GM19193 (cell line): ENCODE measurements around the gene KRCC1.

ENCODE experiments used
- POLR2A ChIP-seq: IDR thresholded peaks from 4 replicates; pipeline ENCODE4 v1.6.1; 2011; ENCODE audit not compliant: insufficient read depth, insufficient read length; ENCODE audit errors: extremely low read depth

Gene KRCC1

DNA sequence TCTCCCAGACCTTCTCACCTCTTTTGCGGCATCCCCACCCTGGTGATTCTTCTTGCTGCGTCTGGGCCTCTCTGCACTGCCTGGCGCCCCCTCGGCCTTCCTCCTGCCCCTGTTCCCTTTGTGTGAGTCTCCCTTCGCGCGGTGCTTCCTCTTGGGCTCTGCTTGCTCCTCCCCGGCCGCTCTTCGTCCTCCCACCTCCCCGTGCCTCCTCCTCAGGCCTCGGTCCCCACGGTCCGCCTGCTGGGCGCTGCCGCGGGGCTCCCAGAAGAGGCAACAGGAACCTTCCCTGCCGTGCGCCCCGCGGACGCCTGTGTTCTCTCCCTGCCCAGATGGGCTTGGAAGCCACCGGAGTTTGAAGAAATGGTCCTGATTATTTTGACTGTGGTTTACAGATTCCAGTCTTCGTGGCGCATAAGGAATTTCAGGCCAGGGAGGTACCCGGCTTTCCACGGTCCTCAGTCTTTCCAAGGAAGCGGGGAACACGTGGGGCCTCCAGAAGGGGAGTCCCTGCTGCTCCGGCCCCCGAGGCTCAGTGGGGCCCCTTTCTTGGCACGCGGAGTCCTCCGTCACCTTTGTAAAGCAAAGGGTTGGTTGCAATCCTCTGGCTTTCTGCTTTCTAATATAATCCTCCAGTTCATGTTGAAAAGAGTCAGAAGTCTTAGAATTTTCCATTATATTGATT, 52.4 kb downstream of the KRCC1 start:
- no peak for TF ChIP-seq POLR2A

DNA sequence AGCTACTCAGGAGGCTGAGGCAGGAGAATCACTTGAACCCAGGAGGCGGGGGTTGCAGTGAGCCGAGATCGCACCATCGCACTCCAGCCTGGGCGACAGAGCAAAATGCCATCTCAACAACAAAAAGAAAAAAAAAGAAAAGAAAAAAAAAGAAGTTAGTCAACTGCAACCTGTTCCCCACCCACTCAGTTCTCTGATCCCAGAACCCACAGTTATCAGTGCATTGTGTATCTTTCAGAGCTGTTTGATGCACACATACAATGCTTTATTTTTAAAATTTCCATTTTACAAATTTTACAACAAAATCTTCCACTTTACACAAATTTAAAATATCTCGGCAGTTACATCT, 53.2 kb downstream of the KRCC1 start:
- TF ChIP-seq POLR2A: no peak

DNA sequence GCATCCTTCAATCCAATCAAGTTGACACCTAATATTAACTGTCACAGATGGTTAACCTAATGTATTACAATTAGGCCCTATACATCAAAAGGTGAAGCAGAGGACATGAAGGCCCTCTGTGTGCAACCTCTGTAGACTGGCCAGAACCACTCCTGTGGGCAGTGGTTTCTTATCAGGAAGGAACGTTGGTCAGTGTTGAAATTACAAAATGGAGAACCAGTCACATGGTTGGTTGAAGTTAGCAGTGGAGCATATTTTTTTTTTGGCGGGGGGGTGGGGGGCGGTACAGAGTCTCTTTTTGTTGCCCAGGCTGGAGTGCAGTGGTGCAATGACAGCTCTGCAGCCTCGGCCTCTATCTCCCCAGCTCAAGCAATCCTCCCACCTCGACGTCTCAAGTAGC, 59.0 kb downstream of the KRCC1 start:
- TF ChIP-seq POLR2A: no peak

DNA sequence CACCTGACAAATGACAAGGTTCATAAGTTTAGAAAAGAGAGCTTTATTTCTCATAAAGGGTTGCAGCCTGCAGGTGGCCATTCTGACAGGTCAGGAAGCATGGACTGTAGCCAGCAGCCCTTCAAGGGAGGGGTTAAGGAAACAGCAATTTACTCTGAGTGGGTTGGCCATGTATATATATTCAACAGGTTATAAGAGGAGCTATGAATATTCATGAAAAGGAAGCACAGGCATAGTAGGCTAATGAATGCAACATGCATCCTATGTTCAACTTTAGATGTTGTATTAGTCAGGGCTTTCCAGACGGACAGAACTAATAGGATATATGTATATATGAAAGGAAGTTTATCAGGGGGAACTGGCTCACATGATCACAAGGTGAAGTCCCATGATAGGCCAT, 59.8 kb downstream of the KRCC1 start:
- no peak for TF ChIP-seq POLR2A
